Mesenchymal stem cell (in vitro differentiated cells and primary cell): ENCODE data around the gene PDE4B.

Source experiments
- DNase-seq: peaks from one replicate; pipeline ENCODE4 v3.0.0-alpha.2; 2013
- H2AFZ ChIP-seq: one replicate; pipeline ENCODE4 v1.6.1; 2013; ENCODE audit warnings: low read depth, mild to moderate bottlenecking, control low read depth, inconsistent platforms, low read length, moderate library complexity
- H2AK5ac ChIP-seq: 2 replicates; pipeline ENCODE4 v1.6.1; 2013; ENCODE audit warnings: low read length, moderate library complexity, mild to moderate bottlenecking, inconsistent platforms; ENCODE audit not compliant: severe bottlenecking
- H2BK120ac ChIP-seq: one replicate; pipeline ENCODE4 v1.6.1; 2013; ENCODE audit warnings: low read depth, mild to moderate bottlenecking, inconsistent platforms, low read length, moderate library complexity
- H2BK12ac ChIP-seq, 2 experiments: one replicate each; pipeline ENCODE4 v1.6.1; 2013; ENCODE audit warnings: inconsistent platforms in 2 of 2, low read length in 2 of 2, mild to moderate bottlenecking in 2 of 2, moderate library complexity in 2 of 2, control low read depth in 1 of 2
- H2BK15ac ChIP-seq: one replicate; pipeline ENCODE4 v1.6.1; 2013; ENCODE audit warnings: mild to moderate bottlenecking, low read depth, inconsistent platforms; ENCODE audit not compliant: poor library complexity, severe bottlenecking
- H2BK5ac ChIP-seq: 2 replicates; pipeline ENCODE4 v1.6.1; 2013; ENCODE audit warnings: low read depth, mild to moderate bottlenecking, low read length, control low read depth, inconsistent platforms; ENCODE audit not compliant: poor library complexity, severe bottlenecking
- H3K14ac ChIP-seq, 2 experiments: one replicate each; pipeline ENCODE4 v1.6.1; 2013; ENCODE audit warnings: inconsistent platforms in 2 of 2, low read length in 2 of 2, control low read depth in 1 of 2, mild to moderate bottlenecking in 1 of 2, moderate library complexity in 1 of 2
- H3K18ac ChIP-seq, 2 experiments: one replicate each; pipeline ENCODE4 v1.6.1; 2013; ENCODE audit warnings: inconsistent platforms in 2 of 2, low read length in 2 of 2, control low read depth in 1 of 2, low read depth in 1 of 2, mild to moderate bottlenecking in 1 of 2
- H3K23ac ChIP-seq, 2 experiments: one replicate each; pipeline ENCODE4 v1.6.1; 2013; ENCODE audit warnings: inconsistent platforms in 2 of 2, low read length in 2 of 2, mild to moderate bottlenecking in 2 of 2, moderate library complexity in 2 of 2, control low read depth in 1 of 2
- H3K27ac ChIP-seq: 2 replicates; pipeline ENCODE4 v1.5.1; 2013; ENCODE audit warnings: mild to moderate bottlenecking, moderate library complexity, low read length, control low read depth, inconsistent platforms; ENCODE audit not compliant: poor library complexity, severe bottlenecking
- H3K27me3 ChIP-seq, 2 experiments: 2 replicates each; pipeline versions ENCODE4 v1.6.1 to v1.7.0; 2013; ENCODE audit warnings: low read length in 2 of 2, mild to moderate bottlenecking in 2 of 2, moderate library complexity in 2 of 2, control low read depth in 1 of 2, inconsistent platforms in 1 of 2; ENCODE audit not compliant: control insufficient read depth in 1 of 2, insufficient read depth in 1 of 2
- H3K36me3 ChIP-seq, 2 experiments: 2 replicates each; pipeline versions ENCODE4 v1.6.1 to v1.7.0; 2013; ENCODE audit warnings: low read length in 2 of 2, control low read depth in 1 of 2, inconsistent platforms in 1 of 2, low read depth in 1 of 2, mild to moderate bottlenecking in 1 of 2; ENCODE audit not compliant: insufficient read depth in 2 of 2, control insufficient read depth in 1 of 2
- H3K4ac ChIP-seq, 2 experiments: one replicate each; pipeline ENCODE4 v1.6.1; 2013; ENCODE audit warnings: inconsistent platforms in 2 of 2, low read length in 2 of 2, mild to moderate bottlenecking in 2 of 2, moderate library complexity in 2 of 2, control low read depth in 1 of 2, low read depth in 1 of 2
- H3K4me1 ChIP-seq: 2 replicates; pipeline ENCODE4 v1.6.1; 2013; ENCODE audit warnings: low read depth, low read length, control low read depth; ENCODE audit not compliant: control insufficient read depth, insufficient read depth
- H3K4me2 ChIP-seq: 2 replicates; pipeline ENCODE4 v1.6.1; 2013; ENCODE audit warnings: low read length, mild to moderate bottlenecking, inconsistent platforms; ENCODE audit not compliant: poor library complexity, severe bottlenecking
- H3K4me3 ChIP-seq, 2 experiments: 2 replicates each; pipeline versions ENCODE4 v1.5.1 to v1.7.0; 2013; ENCODE audit warnings: low read length in 2 of 2, mild to moderate bottlenecking in 2 of 2, control low read depth in 1 of 2, low read depth in 1 of 2; ENCODE audit not compliant: insufficient read depth in 1 of 2
- H3K79me1 ChIP-seq: replicated peaks from 2 replicates; pipeline ENCODE4 v1.6.1; 2013; ENCODE audit warnings: mild to moderate bottlenecking, control low read depth, low read length, inconsistent platforms; ENCODE audit not compliant: poor library complexity, severe bottlenecking
- H3K9ac ChIP-seq: 2 replicates; pipeline ENCODE4 v1.7.0; 2013; ENCODE audit warnings: mild to moderate bottlenecking, low read length, moderate library complexity
- H3K9me3 ChIP-seq: 2 replicates; pipeline ENCODE4 v1.7.0; 2013; ENCODE audit warnings: mild to moderate bottlenecking, low read length; ENCODE audit not compliant: control insufficient read depth
- H4K8ac ChIP-seq: one replicate; pipeline ENCODE4 v1.6.1; 2013; ENCODE audit warnings: inconsistent platforms, mild to moderate bottlenecking, low read length, moderate library complexity
- H4K91ac ChIP-seq: one replicate; pipeline ENCODE4 v1.6.1; 2013; ENCODE audit warnings: mild to moderate bottlenecking, low read length, inconsistent platforms
- WGBS: methylation state at CpG from one replicate; pipeline ENCODE4 v1.1.7; 2013; ENCODE audit warnings: mixed read lengths; 5-methylcytosine and 5-hydroxymethylcytosine counted together

PDE4B gene

DNA sequence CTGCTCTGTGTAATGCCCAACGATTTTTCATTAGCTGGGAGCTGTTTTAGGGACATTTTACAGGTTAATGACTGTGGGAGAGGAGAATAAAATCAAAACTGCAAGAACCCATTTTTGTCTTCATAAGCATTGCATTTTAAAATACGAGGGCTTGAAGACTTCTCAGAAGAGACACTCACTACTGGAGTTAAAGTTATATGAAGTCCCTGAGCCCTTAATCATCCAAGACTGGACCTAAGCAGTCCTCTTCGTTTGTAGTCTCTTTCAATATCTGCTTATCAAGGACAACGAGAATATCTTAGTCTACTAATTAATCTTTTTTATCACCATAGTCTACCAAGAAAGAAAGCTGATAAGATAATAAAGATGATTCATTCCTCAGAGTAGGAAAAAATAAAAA lies 564.3 kb downstream of the PDE4B start:
- Histone ChIP-seq H3K14ac (no peak overlapping the region), H3K9me3 (no peaks in the 10 kb centered on the region), H4K8ac (no peak overlapping the region), H2BK15ac (no peak overlapping the region), H4K91ac (no peak overlapping the region), H3K27me3 (no peaks in the 10 kb centered on the region), H3K18ac (no peak overlapping the region), H3K4me2 (no peak overlapping the region), H3K4ac (no peak overlapping the region), H3K36me3 (no peaks in the 10 kb centered on the region), H2BK12ac (no peak overlapping the region), H3K79me1 (no peaks in the 10 kb centered on the region), H2AK5ac (no peak overlapping the region), H3K4me1 (peaks cover 1% of the 10 kb centered on the region), H3K27ac (no peak overlapping the region), H2AFZ (no peak overlapping the region), H3K9ac (no peak overlapping the region), H2BK120ac (no peak overlapping the region), H3K4me3 (no peak overlapping the region), H3K23ac (no peak overlapping the region), H2BK5ac (no peak overlapping the region)
- no peak for DNase-seq
- 54% methylated on average over 3 of the region's 4 CpGs for WGBS

DNA sequence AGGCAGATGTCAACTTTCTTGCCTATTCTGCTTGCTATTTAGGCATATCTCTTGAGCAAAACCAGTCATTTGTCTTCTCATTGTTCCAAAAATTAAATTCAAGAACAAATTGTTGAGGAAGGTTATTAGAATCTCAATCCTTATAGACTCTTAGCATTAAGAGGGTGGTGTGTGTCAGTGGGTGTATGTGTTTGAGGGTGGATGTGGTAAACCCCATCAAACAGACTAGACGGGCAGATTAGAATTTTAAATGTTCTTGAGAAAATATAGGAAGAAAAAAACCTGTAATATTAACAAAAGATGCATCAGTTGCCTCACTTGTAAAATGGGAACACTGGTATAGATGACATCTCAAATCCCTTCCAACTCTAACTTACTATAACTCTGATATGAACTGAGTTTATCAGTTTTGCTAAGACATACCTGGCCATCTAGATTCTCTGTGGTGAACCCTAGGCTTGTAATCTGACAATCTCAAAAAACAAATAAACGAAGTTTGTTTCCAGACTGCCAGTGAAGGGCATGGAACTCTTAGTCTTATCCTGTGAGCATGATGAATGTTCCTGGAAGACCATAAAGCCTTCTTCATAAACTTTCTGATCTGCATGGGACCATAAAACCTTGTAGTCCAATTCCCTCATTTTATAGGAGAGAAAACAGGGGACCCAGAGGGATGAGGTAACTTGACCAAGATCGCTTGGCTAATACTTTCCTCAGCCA lies 564.9 kb downstream of the PDE4B start:
- H3K27ac ChIP-seq, result no peak overlapping the region
- H2BK15ac ChIP-seq, result no peak overlapping the region
- H2BK5ac ChIP-seq, result no peak overlapping the region
- H2AFZ ChIP-seq, result no peak overlapping the region
- no peaks in the 10 kb centered on the region for H3K79me1 ChIP-seq
- no peak overlapping the region for H4K8ac ChIP-seq
- H3K4me2 ChIP-seq, result no peak overlapping the region
- DNase-seq, result no peak
- H3K27me3 ChIP-seq, result no peaks in the 10 kb centered on the region
- H3K4ac ChIP-seq, result no peak overlapping the region
- H3K18ac ChIP-seq, result no peak overlapping the region
- no peak overlapping the region for H3K9ac ChIP-seq
- H2AK5ac ChIP-seq, result no peak overlapping the region
- no peak overlapping the region for H2BK12ac ChIP-seq
- H4K91ac ChIP-seq, result no peak overlapping the region
- H3K23ac ChIP-seq, result no peak overlapping the region
- peaks cover 0 to 2% of the 10 kb centered on the region in 2 experiments for H3K36me3 ChIP-seq
- H3K4me3 ChIP-seq, result no peak overlapping the region
- no peak overlapping the region for H2BK120ac ChIP-seq
- WGBS, result 57% methylated on average over 2 of the region's 3 CpGs
- no peaks in the 10 kb centered on the region for H3K9me3 ChIP-seq
- H3K14ac ChIP-seq, result no peak overlapping the region
- H3K4me1 ChIP-seq, result peaks cover 1% of the 10 kb centered on the region

DNA sequence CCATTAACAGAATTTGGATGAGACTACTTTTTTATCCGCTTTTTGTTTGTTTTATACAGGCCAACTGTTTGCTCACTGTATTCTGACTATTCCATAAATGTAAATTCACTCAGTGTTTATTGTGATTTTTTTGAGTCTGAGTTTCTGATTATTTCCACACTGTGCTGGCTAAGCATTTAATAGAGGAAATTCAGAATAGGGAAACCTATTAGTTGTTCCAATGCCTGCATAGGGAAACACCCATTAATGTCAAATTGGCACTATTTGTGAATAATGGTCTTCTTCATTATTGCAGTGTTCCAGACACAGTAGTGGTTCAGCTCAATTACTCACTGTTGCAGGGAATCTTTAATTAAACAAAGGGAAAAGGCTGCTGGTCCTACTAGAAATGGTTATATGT lies 566.6 kb downstream of the PDE4B start:
- H2BK12ac ChIP-seq, result no peak overlapping the region
- no peak overlapping the region for H3K4ac ChIP-seq
- H3K79me1 ChIP-seq, result no peaks in the 10 kb centered on the region
- no peak overlapping the region for H3K14ac ChIP-seq
- no peak overlapping the region for H3K18ac ChIP-seq
- no peak overlapping the region for H3K9ac ChIP-seq
- H3K4me2 ChIP-seq, result no peak overlapping the region
- H2AK5ac ChIP-seq, result no peak overlapping the region
- no peak overlapping the region for H2BK120ac ChIP-seq
- H3K23ac ChIP-seq, result no peak overlapping the region
- H3K36me3 ChIP-seq, result peaks cover 0 to 3% of the 10 kb centered on the region in 2 experiments
- H3K4me1 ChIP-seq, result no peaks in the 10 kb centered on the region
- no CpG with 5 or more reads among the region's 1 CpG for WGBS
- H4K91ac ChIP-seq, result no peak overlapping the region
- no peak overlapping the region for H3K4me3 ChIP-seq
- no peak for DNase-seq
- H3K27ac ChIP-seq, result no peak overlapping the region
- no peak overlapping the region for H2BK5ac ChIP-seq
- H3K9me3 ChIP-seq, result no peaks in the 10 kb centered on the region
- H3K27me3 ChIP-seq, result no peaks in the 10 kb centered on the region
- H4K8ac ChIP-seq, result no peak overlapping the region
- no peak overlapping the region for H2AFZ ChIP-seq
- H2BK15ac ChIP-seq, result no peak overlapping the region

DNA sequence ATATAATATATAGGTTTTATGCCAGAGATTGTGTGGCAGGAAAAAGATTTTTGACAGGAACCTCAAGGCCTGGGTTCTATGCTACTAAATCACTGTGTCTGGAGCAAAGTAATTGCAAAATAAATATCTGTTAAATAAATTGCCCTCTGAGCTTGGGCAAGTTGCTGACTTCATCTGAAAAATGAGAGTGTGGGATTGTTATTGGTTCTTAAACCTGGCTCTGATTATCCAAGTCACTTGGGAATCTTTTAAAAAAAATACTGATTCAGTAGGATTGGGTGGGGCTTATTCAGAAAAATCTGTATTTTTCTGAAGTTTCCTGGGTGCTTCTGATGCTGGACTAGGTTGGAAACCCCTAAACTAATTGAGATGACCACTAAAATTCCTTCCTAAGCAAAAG lies 567.1 kb downstream of the PDE4B start:
- H3K18ac ChIP-seq, result peak overlapping the region in 1 of 2 experiments; percentile 71
- no peaks in the 10 kb centered on the region for H3K79me1 ChIP-seq
- H3K4me3 ChIP-seq, result no peak overlapping the region
- no peak overlapping the region for H2AFZ ChIP-seq
- H3K9me3 ChIP-seq, result no peaks in the 10 kb centered on the region
- H3K9ac ChIP-seq, result no peak overlapping the region
- H4K8ac ChIP-seq, result no peak overlapping the region
- H2BK120ac ChIP-seq, result no peak overlapping the region
- no peak for DNase-seq
- H2BK5ac ChIP-seq, result no peak overlapping the region
- H2AK5ac ChIP-seq, result no peak overlapping the region
- no peak overlapping the region for H2BK15ac ChIP-seq
- no peak overlapping the region for H3K14ac ChIP-seq
- H3K27ac ChIP-seq, result no peak overlapping the region
- H3K23ac ChIP-seq, result no peak overlapping the region
- H3K4me1 ChIP-seq, result no peaks in the 10 kb centered on the region
- H3K4me2 ChIP-seq, result no peak overlapping the region
- H3K36me3 ChIP-seq, result peaks cover 0 to 3% of the 10 kb centered on the region in 2 experiments
- no peak overlapping the region for H3K4ac ChIP-seq
- no peak overlapping the region for H2BK12ac ChIP-seq
- H4K91ac ChIP-seq, result no peak overlapping the region
- H3K27me3 ChIP-seq, result no peaks in the 10 kb centered on the region
